Measurements from ENCODE around the gene NFKBIL1. TPM values are rescaled to one million over a fixed set of nuclear protein-coding genes. Genes with fewer than 3 reads are reported as not detected.
"Not testable (repeated sequence)": the region's sequence is repeated elsewhere in the genome, so short reads cannot be mapped to it uniquely, and the experiment has no call there.

Gene NFKBIL1
- total and polyA plus RNA-seq, 4 donors, result 3.3 to 9.6 (median 7.4) TPM

DNA sequence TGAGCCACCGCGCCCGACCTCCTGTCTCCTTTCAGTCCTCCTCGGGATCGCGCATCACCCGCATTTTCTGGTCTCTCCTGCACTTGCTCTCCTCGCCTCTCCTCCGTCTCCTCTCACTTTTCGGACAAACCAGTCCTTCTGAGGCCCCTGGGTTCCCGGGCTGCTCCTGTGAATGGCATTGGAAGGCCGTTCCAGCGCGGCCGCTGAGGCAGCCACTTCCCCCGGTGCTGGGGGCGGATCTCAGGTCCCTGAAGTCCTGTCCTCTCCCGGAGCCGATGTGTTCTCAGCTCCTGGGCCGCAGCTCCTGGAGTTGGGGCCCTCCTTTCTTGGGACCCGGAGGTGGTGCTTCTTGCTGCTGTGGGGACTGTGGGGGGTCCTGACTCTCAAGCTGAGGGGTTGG lies 48.7 kb upstream of the NFKBIL1 start:
- H3K9me3 ChIP-seq (ENCODE audit: control insufficient read depth in 4 of 4, low read length in 3 of 4), result no peaks in the 10 kb centered on the region
- no peak overlapping the region for H3K27ac ChIP-seq (ENCODE audit: low read depth in 1 of 2, low read length in 2 of 2)
- TF ChIP-seq SP1 (IDR thresholded peaks at IDR 0.05), result no peak
- no peak for TF ChIP-seq FOXA1 (IDR thresholded peaks at IDR 0.05)
- no peak for TF ChIP-seq RAD21 (IDR thresholded peaks at IDR 0.05)
- no peak for TF ChIP-seq GABPA (IDR thresholded peaks at IDR 0.05 in 1 of 2, conservative IDR thresholded peaks at IDR 0.05 in 1 of 2)
- no peak for TF ChIP-seq FOXA2 (IDR thresholded peaks at IDR 0.05)
- TF ChIP-seq, protein P1, sequence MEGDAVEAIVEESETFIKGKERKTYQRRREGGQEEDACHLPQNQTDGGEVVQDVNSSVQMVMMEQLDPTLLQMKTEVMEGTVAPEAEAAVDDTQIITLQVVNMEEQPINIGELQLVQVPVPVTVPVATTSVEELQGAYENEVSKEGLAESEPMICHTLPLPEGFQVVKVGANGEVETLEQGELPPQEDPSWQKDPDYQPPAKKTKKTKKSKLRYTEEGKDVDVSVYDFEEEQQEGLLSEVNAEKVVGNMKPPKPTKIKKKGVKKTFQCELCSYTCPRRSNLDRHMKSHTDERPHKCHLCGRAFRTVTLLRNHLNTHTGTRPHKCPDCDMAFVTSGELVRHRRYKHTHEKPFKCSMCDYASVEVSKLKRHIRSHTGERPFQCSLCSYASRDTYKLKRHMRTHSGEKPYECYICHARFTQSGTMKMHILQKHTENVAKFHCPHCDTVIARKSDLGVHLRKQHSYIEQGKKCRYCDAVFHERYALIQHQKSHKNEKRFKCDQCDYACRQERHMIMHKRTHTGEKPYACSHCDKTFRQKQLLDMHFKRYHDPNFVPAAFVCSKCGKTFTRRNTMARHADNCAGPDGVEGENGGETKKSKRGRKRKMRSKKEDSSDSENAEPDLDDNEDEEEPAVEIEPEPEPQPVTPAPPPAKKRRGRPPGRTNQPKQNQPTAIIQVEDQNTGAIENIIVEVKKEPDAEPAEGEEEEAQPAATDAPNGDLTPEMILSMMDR (IDR thresholded peaks at IDR 0.05; ENCODE audit: low read depth, low read length, missing input control), result no peak
- TF ChIP-seq JUND (IDR thresholded peaks at IDR 0.05), result no peak
- 14% methylated on average over 21 of the region's 21 CpGs for WGBS
- no peak overlapping the region for H3K9ac ChIP-seq (ENCODE audit: low read depth in 1 of 2, low read length in 2 of 2)
- no peaks in the 10 kb centered on the region for H3K36me3 ChIP-seq (ENCODE audit: control insufficient read depth in 4 of 4, insufficient read depth in 3 of 4, low read depth in 1 of 4, low read length in 3 of 4)
- no peak overlapping the region for H3K4me3 ChIP-seq (ENCODE audit: low read depth in 1 of 3, low read length in 3 of 3)
- peaks cover 4 to 21% (median 7%) of the 10 kb centered on the region in 4 donors for H3K4me1 ChIP-seq (ENCODE audit: control insufficient read depth in 4 of 4, insufficient read depth in 4 of 4, low read length in 3 of 4)
- DNase-seq (ENCODE audit: low spot score), result no peak
- H3K27me3 ChIP-seq (ENCODE audit: control insufficient read depth in 4 of 4, insufficient read depth in 4 of 4, low read length in 3 of 4), result no peaks in the 10 kb centered on the region

DNA sequence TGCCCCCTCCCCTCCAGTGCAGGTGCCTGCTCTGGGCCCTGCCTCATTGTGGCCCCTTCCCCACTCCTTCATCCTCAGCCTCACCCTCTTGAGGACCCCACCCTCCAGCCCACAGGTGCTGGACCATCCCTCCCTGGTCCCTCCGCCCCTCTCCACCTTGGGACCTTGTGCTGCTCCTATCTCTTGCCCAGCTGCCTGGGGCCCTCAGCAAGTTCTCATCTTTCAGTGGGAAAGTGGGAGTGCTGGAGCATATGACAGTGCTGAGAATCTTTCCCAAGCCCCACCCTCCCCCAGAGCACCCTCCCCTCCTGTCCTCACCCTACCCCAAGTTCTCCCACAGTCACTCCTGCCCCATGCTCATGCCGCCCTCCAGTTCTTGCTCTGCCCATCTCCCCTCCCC lies 47.8 kb upstream of the NFKBIL1 start:
- not testable (repeated sequence) for H3K9ac ChIP-seq (ENCODE audit: low read depth in 1 of 2, low read length in 2 of 2); H3K27ac ChIP-seq (ENCODE audit: low read depth in 1 of 2, low read length in 2 of 2); H3K4me3 ChIP-seq (ENCODE audit: low read depth in 1 of 3, low read length in 3 of 3); H3K36me3 ChIP-seq (ENCODE audit: control insufficient read depth in 4 of 4, insufficient read depth in 3 of 4, low read depth in 1 of 4, low read length in 3 of 4); DNase-seq (ENCODE audit: low spot score); H3K9me3 ChIP-seq (ENCODE audit: control insufficient read depth in 4 of 4, low read length in 3 of 4); H3K27me3 ChIP-seq (ENCODE audit: control insufficient read depth in 4 of 4, insufficient read depth in 4 of 4, low read length in 3 of 4)
- peaks cover 4 to 19% (median 6%) of the 10 kb centered on the region in 4 donors for H3K4me1 ChIP-seq (ENCODE audit: control insufficient read depth in 4 of 4, insufficient read depth in 4 of 4, low read length in 3 of 4)
- 100% methylated on average over 1 of the region's 2 CpGs for WGBS

DNA sequence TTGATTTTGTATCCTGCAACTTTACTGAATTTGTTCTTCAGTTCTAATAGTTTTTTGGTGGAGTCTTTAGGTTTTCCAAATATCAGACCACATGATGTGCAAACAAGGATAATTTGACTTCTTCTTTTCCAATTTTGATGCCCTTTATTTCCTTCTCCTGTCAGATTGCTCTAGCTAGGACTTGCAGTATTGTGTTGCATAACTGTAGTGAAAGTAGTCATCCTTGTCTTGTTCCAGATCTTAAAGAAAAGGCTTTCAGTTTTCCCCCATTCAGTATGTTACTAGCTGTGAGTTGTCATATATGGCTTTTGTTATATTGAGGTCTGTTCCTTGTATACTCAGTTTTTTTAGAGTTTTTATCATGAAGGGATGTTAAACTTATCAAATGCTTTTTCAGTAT lies 44.8 kb upstream of the NFKBIL1 start:
- Histone ChIP-seq H3K9me3 (ENCODE audit: control insufficient read depth in 4 of 4, low read length in 3 of 4) (no peaks in the 10 kb centered on the region), H3K4me1 (ENCODE audit: control insufficient read depth in 4 of 4, insufficient read depth in 4 of 4, low read length in 3 of 4) (peaks cover 1 to 12% (median 3%) of the 10 kb centered on the region in 4 donors), H3K27me3 (ENCODE audit: control insufficient read depth in 4 of 4, insufficient read depth in 4 of 4, low read length in 3 of 4) (no peaks in the 10 kb centered on the region), H3K4me3 (ENCODE audit: low read depth in 1 of 3, low read length in 3 of 3) (no peak overlapping the region), H3K27ac (ENCODE audit: low read depth in 1 of 2, low read length in 2 of 2) (no peak overlapping the region), H3K36me3 (ENCODE audit: control insufficient read depth in 4 of 4, insufficient read depth in 3 of 4, low read depth in 1 of 4, low read length in 3 of 4) (no peaks in the 10 kb centered on the region), H3K9ac (ENCODE audit: low read depth in 1 of 2, low read length in 2 of 2) (no peak overlapping the region)
- DNase-seq (ENCODE audit: low spot score), result no peak
- TF ChIP-seq NR2F2 (IDR thresholded peaks at IDR 0.05) (no peak), SP1 (IDR thresholded peaks at IDR 0.05) (no peak), REST (IDR thresholded peaks at IDR 0.05) (no peak), TAF1 (conservative IDR thresholded peaks at IDR 0.05) (no peak)

DNA sequence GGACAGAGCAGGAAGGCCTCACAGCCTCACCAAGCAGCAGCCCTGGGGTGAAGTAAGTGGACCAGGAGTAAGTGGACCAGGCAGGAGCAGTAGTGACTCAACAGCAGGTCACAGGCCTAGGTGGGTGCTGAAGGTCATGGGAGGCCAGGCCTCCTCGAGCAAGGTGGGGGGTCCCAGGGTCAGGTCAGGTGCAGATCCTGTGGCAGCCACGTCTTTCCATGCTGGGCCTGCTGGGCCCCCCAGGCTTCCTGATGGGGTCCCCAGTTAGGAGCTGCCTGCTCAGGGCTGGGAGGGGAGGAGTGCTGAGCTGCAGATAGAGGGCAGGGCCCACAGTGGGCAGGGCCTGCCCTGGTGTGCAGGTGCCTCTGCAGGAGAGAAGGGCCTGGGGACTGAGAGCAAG lies 38.4 kb upstream of the NFKBIL1 start:
- H3K9me3 ChIP-seq (ENCODE audit: control insufficient read depth in 4 of 4, low read length in 3 of 4); H3K36me3 ChIP-seq (ENCODE audit: control insufficient read depth in 4 of 4, insufficient read depth in 3 of 4, low read depth in 1 of 4, low read length in 3 of 4); H3K4me3 ChIP-seq (ENCODE audit: low read depth in 1 of 3, low read length in 3 of 3); H3K9ac ChIP-seq (ENCODE audit: low read depth in 1 of 2, low read length in 2 of 2); H3K4me1 ChIP-seq (ENCODE audit: control insufficient read depth in 4 of 4, insufficient read depth in 4 of 4, low read length in 3 of 4); H3K27me3 ChIP-seq (ENCODE audit: control insufficient read depth in 4 of 4, insufficient read depth in 4 of 4, low read length in 3 of 4); H3K27ac ChIP-seq (ENCODE audit: low read depth in 1 of 2, low read length in 2 of 2); DNase-seq (ENCODE audit: low spot score): not testable (repeated sequence)
- WGBS, result 64% methylated on average over 2 of the region's 2 CpGs

All from liver (tissue), 9 donors.